ENCODE measurements around the gene CUEDC1. TPM values are rescaled to one million over a fixed set of nuclear protein-coding genes. Genes with fewer than 3 reads are reported as not detected.

Gene CUEDC1
- total RNA-seq, 1 donor from 2014 or later: 38.4 TPM

DNA sequence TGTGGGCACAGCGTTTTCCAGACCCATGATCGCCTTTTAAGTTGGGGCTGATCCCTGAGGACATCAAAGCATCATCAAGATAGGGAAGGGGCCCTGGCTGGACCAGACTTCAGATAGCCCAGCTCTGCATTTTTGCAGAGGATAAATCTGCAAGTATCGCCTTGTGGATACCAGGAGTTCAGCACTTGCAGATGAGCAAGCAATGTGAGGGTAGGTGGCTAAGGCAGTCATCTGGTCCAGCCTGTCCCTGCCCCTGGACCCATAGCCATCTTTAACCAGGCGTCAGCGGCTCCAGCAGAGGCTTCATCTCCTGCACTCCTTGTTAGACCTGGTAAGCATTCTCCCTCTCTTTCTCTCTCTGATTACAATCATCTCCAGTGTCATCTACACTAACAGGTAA lies 96.4 kb downstream of the CUEDC1 start:
- no peak overlapping the region for H3K27ac Mint-ChIP-seq (ENCODE audit: unreplicated experiment)
- no peak overlapping the region for H3K4me3 Mint-ChIP-seq (ENCODE audit: unreplicated experiment)
- no peak for DNase-seq (ENCODE audit: extremely low spot score, unreplicated experiment)
- TF ChIP-seq, protein P1, sequence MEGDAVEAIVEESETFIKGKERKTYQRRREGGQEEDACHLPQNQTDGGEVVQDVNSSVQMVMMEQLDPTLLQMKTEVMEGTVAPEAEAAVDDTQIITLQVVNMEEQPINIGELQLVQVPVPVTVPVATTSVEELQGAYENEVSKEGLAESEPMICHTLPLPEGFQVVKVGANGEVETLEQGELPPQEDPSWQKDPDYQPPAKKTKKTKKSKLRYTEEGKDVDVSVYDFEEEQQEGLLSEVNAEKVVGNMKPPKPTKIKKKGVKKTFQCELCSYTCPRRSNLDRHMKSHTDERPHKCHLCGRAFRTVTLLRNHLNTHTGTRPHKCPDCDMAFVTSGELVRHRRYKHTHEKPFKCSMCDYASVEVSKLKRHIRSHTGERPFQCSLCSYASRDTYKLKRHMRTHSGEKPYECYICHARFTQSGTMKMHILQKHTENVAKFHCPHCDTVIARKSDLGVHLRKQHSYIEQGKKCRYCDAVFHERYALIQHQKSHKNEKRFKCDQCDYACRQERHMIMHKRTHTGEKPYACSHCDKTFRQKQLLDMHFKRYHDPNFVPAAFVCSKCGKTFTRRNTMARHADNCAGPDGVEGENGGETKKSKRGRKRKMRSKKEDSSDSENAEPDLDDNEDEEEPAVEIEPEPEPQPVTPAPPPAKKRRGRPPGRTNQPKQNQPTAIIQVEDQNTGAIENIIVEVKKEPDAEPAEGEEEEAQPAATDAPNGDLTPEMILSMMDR (IDR thresholded peaks at IDR 0.05): no peak
- H3K27me3 Mint-ChIP-seq (ENCODE audit: unreplicated experiment): no peaks in the 10 kb centered on the region
- no peaks in the 10 kb centered on the region for H3K36me3 Mint-ChIP-seq (ENCODE audit: unreplicated experiment)
- H3K4me1 Mint-ChIP-seq (ENCODE audit: unreplicated experiment): peaks cover 26% of the 10 kb centered on the region
- no peaks in the 10 kb centered on the region for H3K9me3 Mint-ChIP-seq (ENCODE audit: unreplicated experiment)

GRCh38 chr17:57856792-57857620 lies 98.2 kb downstream of the CUEDC1 start:
- H3K4me3 Mint-ChIP-seq (ENCODE audit: unreplicated experiment): no peak overlapping the region
- TF ChIP-seq, protein P1 (IDR thresholded peaks at IDR 0.05): no peak
- no peaks in the 10 kb centered on the region for H3K27me3 Mint-ChIP-seq (ENCODE audit: unreplicated experiment)
- no peak overlapping the region for H3K27ac Mint-ChIP-seq (ENCODE audit: unreplicated experiment)
- no peak for DNase-seq (ENCODE audit: extremely low spot score, unreplicated experiment)
- H3K36me3 Mint-ChIP-seq (ENCODE audit: unreplicated experiment): no peaks in the 10 kb centered on the region
- H3K4me1 Mint-ChIP-seq (ENCODE audit: unreplicated experiment): peaks cover 18% of the 10 kb centered on the region
- no peaks in the 10 kb centered on the region for H3K9me3 Mint-ChIP-seq (ENCODE audit: unreplicated experiment)

DNA sequence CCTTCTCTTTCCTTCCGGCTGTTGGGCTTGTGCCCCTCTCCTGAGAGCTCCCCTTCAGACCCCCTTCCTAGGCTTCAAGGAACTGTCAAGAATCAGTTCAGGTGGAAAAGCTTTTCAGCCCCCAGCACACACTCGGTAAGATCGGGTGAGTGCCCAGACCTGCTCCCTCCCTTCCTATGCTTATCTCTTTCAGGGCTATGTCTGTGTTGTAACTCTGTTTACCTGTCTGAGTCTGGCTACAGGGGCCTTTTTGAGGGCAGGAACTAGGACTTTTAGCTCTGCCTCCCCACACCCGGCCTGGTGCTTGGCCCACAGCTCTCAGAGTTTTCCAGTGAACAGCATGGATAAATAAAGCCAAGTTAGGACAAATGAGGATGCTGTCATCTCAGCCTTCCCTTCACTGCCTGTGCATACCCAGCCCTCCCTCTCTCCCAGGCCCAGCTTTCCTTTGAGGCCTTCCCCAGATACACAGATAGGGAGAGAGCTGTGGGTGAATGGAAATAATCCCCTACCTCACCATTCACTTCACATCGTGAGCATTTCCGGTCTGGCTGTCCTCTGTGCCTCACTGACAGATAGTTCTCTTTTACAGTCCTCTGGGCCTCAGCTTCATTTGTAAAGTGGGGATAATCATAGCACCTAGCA lies 99.7 kb downstream of the CUEDC1 start:
- Mint-ChIP-seq H3K4me1 (ENCODE audit: unreplicated experiment) (peaks cover 20% of the 10 kb centered on the region), H3K27ac (ENCODE audit: unreplicated experiment) (no peak overlapping the region)

GRCh38 chr17:57853695-57854094 lies 101.5 kb downstream of the CUEDC1 start:
- TF ChIP-seq, protein P1 (IDR thresholded peaks at IDR 0.05): no peak
- DNase-seq (ENCODE audit: extremely low spot score, unreplicated experiment): no peak
- Mint-ChIP-seq H3K9me3 (ENCODE audit: unreplicated experiment) (no peaks in the 10 kb centered on the region), H3K4me3 (ENCODE audit: unreplicated experiment) (no peak overlapping the region), H3K36me3 (ENCODE audit: unreplicated experiment) (no peaks in the 10 kb centered on the region), H3K27me3 (ENCODE audit: unreplicated experiment) (no peaks in the 10 kb centered on the region), H3K4me1 (ENCODE audit: unreplicated experiment) (peaks cover 32% of the 10 kb centered on the region), H3K27ac (ENCODE audit: unreplicated experiment) (no peak overlapping the region)

More for the DNA sequence above, 99.7 kb downstream of the CUEDC1 start:
- Mint-ChIP-seq H3K9me3 (ENCODE audit: unreplicated experiment) (no peaks in the 10 kb centered on the region), H3K27me3 (ENCODE audit: unreplicated experiment) (no peaks in the 10 kb centered on the region), H3K36me3 (ENCODE audit: unreplicated experiment) (no peaks in the 10 kb centered on the region), H3K4me3 (ENCODE audit: unreplicated experiment) (no peak overlapping the region)
- DNase-seq (ENCODE audit: extremely low spot score, unreplicated experiment): no peak
- TF ChIP-seq, protein P1 (IDR thresholded peaks at IDR 0.05): no peak

- Mint-ChIP-seq H3K27ac (ENCODE audit: unreplicated experiment) (no peak overlapping the region), H3K9me3 (ENCODE audit: unreplicated experiment) (no peaks in the 10 kb centered on the region), H3K4me1 (ENCODE audit: unreplicated experiment) (peaks cover 32% of the 10 kb centered on the region), H3K36me3 (ENCODE audit: unreplicated experiment) (no peaks in the 10 kb centered on the region), H3K4me3 (ENCODE audit: unreplicated experiment) (no peak overlapping the region), H3K27me3 (ENCODE audit: unreplicated experiment) (no peaks in the 10 kb centered on the region)
- no peak for DNase-seq (ENCODE audit: extremely low spot score, unreplicated experiment)
- TF ChIP-seq, protein P1 (IDR thresholded peaks at IDR 0.05): no peak
Observed at GRCh38 chr17:57852955-57853328, 102.3 kb downstream of the CUEDC1 start.
